Vagina (tissue), 2 donors: ENCODE results near the gene HELB. TPM values are rescaled to one million over a fixed set of nuclear protein-coding genes. Genes with fewer than 3 reads are reported as not detected.

Experiments used
- DNase-seq, 2 donors: peaks; one replicate each; pipeline ENCODE4 v3.0.0-alpha.2; 2017; ENCODE audit errors: extremely low spot score in 2 of 2
- H3K27ac ChIP-seq: fragments of 200-600 bp; sonication (generic); one replicate; pipeline ENCODE4 v1.5.1; 2019
- H3K27me3 ChIP-seq: fragments of 200-600 bp; sonication (generic); one replicate; pipeline ENCODE4 v1.5.1; 2019
- H3K36me3 ChIP-seq, 2 donors: fragments of 200-600 bp; sonication (generic); one replicate each; pipeline ENCODE4 v1.5.1; 2017 to 2019
- H3K4me1 ChIP-seq: fragments of 200-600 bp; sonication (generic); one replicate; pipeline ENCODE4 v1.5.1; 2019
- H3K4me3 ChIP-seq, 2 donors: fragments of 200-600 bp; sonication (generic); 1 replicate in 1 of 2; 2 replicates in 1 of 2; pipeline ENCODE4 v1.5.1; 2016 to 2019
- H3K9me3 ChIP-seq: fragments of 200-600 bp; sonication (generic); one replicate; pipeline ENCODE4 v1.5.1; 2019
- CTCF ChIP-seq, 3 experiments: fragments of 450-650 bp in 2 of 3; fragments of 200-600 bp in 1 of 3; sonication (generic) in 1 of 3; IDR thresholded peaks; one replicate each; pipeline ENCODE4 v1.5.1; 2017 to 2019; ENCODE audit warnings: antibody characterized with exemption in 3 of 3, mild to moderate bottlenecking in 2 of 3, moderate library complexity in 2 of 3
- POLR2A ChIP-seq, 2 donors: fragments of 450-650 bp; IDR thresholded peaks; one replicate each; pipeline ENCODE4 v1.6.1; 2017; ENCODE audit warnings: antibody characterized with exemption in 2 of 2, mild to moderate bottlenecking in 2 of 2, moderate library complexity in 2 of 2
- POLR2AphosphoS5 ChIP-seq, 2 donors: sonication (generic); formaldehyde crosslinking; IDR thresholded peaks; one replicate each; pipeline ENCODE4 v1.9.0; 2017; ENCODE audit warnings: antibody characterized with exemption in 2 of 2, mild to moderate bottlenecking in 2 of 2, low read depth in 1 of 2; ENCODE audit not compliant: insufficient read depth in 1 of 2
- intact Hi-C: fragments of 100-400 bp; cut with DNase I; formaldehyde crosslinking; loops from one replicate; pipeline ENCODE4 v1.15.1; 2023
- total RNA-seq: library from RNA; depleted of rRNA; stranded (reverse); fragments of >200 nt; gene quantifications from one replicate; pipeline ENCODE4 v1.2.3, GENCODE V29; 2016

Gene HELB
- 5.2 TPM for total RNA-seq

GRCh38 chr12:66301944-66302826, at the start of gene HELB:
TSS of gene HELB (plus strand) at chr12:66302493. CDS start at chr12:66302604, 111 bp downstream.
- no peaks in the 10 kb centered on the region for H3K27me3 ChIP-seq
- H3K27ac ChIP-seq: peak within 1 kb of the TSS; percentile 56
- H3K4me3 ChIP-seq: peak within 1 kb of the TSS; percentile 60 to 62
- intact Hi-C loops: no loop called here
- DNase-seq: peak; percentile 98
- TF ChIP-seq POLR2A (IDR thresholded peaks at IDR 0.05): peak in 1 of 2 donors; percentile 15
- TF ChIP-seq POLR2AphosphoS5 (IDR thresholded peaks at IDR 0.05; ENCODE audit: insufficient read depth in 1 of 2, low read depth in 1 of 2): peak; percentile 81 to 85
- no peak for TF ChIP-seq CTCF (IDR thresholded peaks at IDR 0.05)
- H3K9me3 ChIP-seq: no peaks in the 10 kb centered on the region
- no peaks in the 10 kb centered on the region for H3K36me3 ChIP-seq
- H3K4me1 ChIP-seq: peaks cover 14% of the 10 kb centered on the region

- no peak for DNase-seq
- Histone ChIP-seq H3K27ac (no peak overlapping the region), H3K27me3 (no peaks in the 10 kb centered on the region), H3K36me3 (peaks cover 0 to 8% of the 10 kb centered on the region in 2 donors), H3K9me3 (no peaks in the 10 kb centered on the region), H3K4me3 (no peak overlapping the region), H3K4me1 (no peaks in the 10 kb centered on the region)
- intact Hi-C loops: loop anchor here (10.0 kb wide), 1 partner anchor 442 kb away; no protein-coding TSS in a partner anchor
- no peak for TF ChIP-seq POLR2A (IDR thresholded peaks at IDR 0.05)
- no peak for TF ChIP-seq POLR2AphosphoS5 (IDR thresholded peaks at IDR 0.05; ENCODE audit: insufficient read depth in 1 of 2, low read depth in 1 of 2)
- TF ChIP-seq CTCF (IDR thresholded peaks at IDR 0.05): no peak
These were observed 49.5 kb upstream of the HELB start for GRCh38 chr12:66252771-66253170.

- Histone ChIP-seq H3K36me3 (no peaks in the 10 kb centered on the region), H3K27ac (no peak overlapping the region), H3K4me3 (no peak overlapping the region), H3K4me1 (no peaks in the 10 kb centered on the region), H3K9me3 (no peaks in the 10 kb centered on the region), H3K27me3 (no peaks in the 10 kb centered on the region)
- intact Hi-C loops: loop anchor here (10.0 kb wide), 1 partner anchor 439 kb away; no protein-coding TSS in a partner anchor
- TF ChIP-seq POLR2AphosphoS5 (IDR thresholded peaks at IDR 0.05; ENCODE audit: insufficient read depth in 1 of 2, low read depth in 1 of 2): no peak
- TF ChIP-seq CTCF (IDR thresholded peaks at IDR 0.05): no peak
- no peak for TF ChIP-seq POLR2A (IDR thresholded peaks at IDR 0.05)
- DNase-seq: no peak
These were observed 46.6 kb upstream of the HELB start for GRCh38 chr12:66255737-66256136.

GRCh38 chr12:66258011-66258410, 44.3 kb upstream of the HELB start:
- no peaks in the 10 kb centered on the region for H3K27me3 ChIP-seq
- no peaks in the 10 kb centered on the region for H3K9me3 ChIP-seq
- H3K4me3 ChIP-seq: no peak overlapping the region
- no peaks in the 10 kb centered on the region for H3K36me3 ChIP-seq
- no peaks in the 10 kb centered on the region for H3K4me1 ChIP-seq
- intact Hi-C loops: loop anchor here (10.0 kb wide), 1 partner anchor 437 kb away; no protein-coding TSS in a partner anchor
- no peak overlapping the region for H3K27ac ChIP-seq
- no peak for TF ChIP-seq POLR2AphosphoS5 (IDR thresholded peaks at IDR 0.05; ENCODE audit: insufficient read depth in 1 of 2, low read depth in 1 of 2)
- TF ChIP-seq CTCF (IDR thresholded peaks at IDR 0.05): no peak
- TF ChIP-seq POLR2A (IDR thresholded peaks at IDR 0.05): no peak
- no peak for DNase-seq

- H3K4me1 ChIP-seq: no peaks in the 10 kb centered on the region
- no peak overlapping the region for H3K27ac ChIP-seq
- no peak for TF ChIP-seq CTCF (IDR thresholded peaks at IDR 0.05)
- no peak for TF ChIP-seq POLR2A (IDR thresholded peaks at IDR 0.05)
- TF ChIP-seq POLR2AphosphoS5 (IDR thresholded peaks at IDR 0.05; ENCODE audit: insufficient read depth in 1 of 2, low read depth in 1 of 2): no peak
- H3K36me3 ChIP-seq: no peaks in the 10 kb centered on the region
- DNase-seq: no peak
- H3K9me3 ChIP-seq: no peaks in the 10 kb centered on the region
- H3K4me3 ChIP-seq: no peak overlapping the region
- no peaks in the 10 kb centered on the region for H3K27me3 ChIP-seq
- intact Hi-C loops: no loop called here
These were observed 39.6 kb upstream of the HELB start for GRCh38 chr12:66262737-66263136.
